HG03469 (cell line): ENCODE results near the gene WDR17.

Experiments used
- ATAC-seq: cut with Tn5 transposase; IDR thresholded peaks from one replicate; pipeline ENCODE4 v1.9.1; 2021; ENCODE audit warnings: mild to moderate bottlenecking, moderate library complexity, moderate number of reproducible peaks; ENCODE audit not compliant: unreplicated experiment

The WDR17 gene

GRCh38 chr4:176065435-176066291, at the start of gene WDR17:
WDR17 (plus strand) TSS chr4:176065841; CDS start chr4:176111581, 45,740 bp downstream.
- peak; percentile 100 for ATAC-seq

GRCh38 chr4:176016601-176017000, 49.0 kb upstream of the WDR17 start:
- ATAC-seq, result no peak

GRCh38 chr4:176020481-176021085, 45.1 kb upstream of the WDR17 start:
- ATAC-seq, result no peak

- no peak for ATAC-seq
These were observed 35.2 kb upstream of the WDR17 start for GRCh38 chr4:176030391-176030790.

- ATAC-seq, result no peak
These were observed 33.7 kb upstream of the WDR17 start for GRCh38 chr4:176031922-176032321.

- ATAC-seq, result no peak
These were observed 33.2 kb upstream of the WDR17 start for GRCh38 chr4:176032454-176032853.

- ATAC-seq, result no peak
These were observed 31.1 kb upstream of the WDR17 start for GRCh38 chr4:176034499-176034898.

GRCh38 chr4:176034936-176035335, 30.7 kb upstream of the WDR17 start:
- ATAC-seq, result no peak

GRCh38 chr4:176036585-176037205, 28.9 kb upstream of the WDR17 start:
- ATAC-seq, result peak; percentile 63

GRCh38 chr4:176038789-176039188, 26.9 kb upstream of the WDR17 start:
- ATAC-seq, result no peak

- ATAC-seq, result no peak
These were observed 23.4 kb upstream of the WDR17 start for GRCh38 chr4:176042195-176042594.

- no peak for ATAC-seq
These were observed 21.6 kb upstream of the WDR17 start for GRCh38 chr4:176043838-176044588.

- no peak for ATAC-seq
These were observed 21.1 kb upstream of the WDR17 start for GRCh38 chr4:176044589-176044951.

GRCh38 chr4:176048631-176049030, 17.0 kb upstream of the WDR17 start:
- ATAC-seq, result no peak

GRCh38 chr4:176052744-176053143, 12.9 kb upstream of the WDR17 start:
- ATAC-seq, result peak; percentile 100

- ATAC-seq, result no peak
These were observed 11.9 kb upstream of the WDR17 start for GRCh38 chr4:176053785-176054184.

GRCh38 chr4:176054942-176055341, 10.7 kb upstream of the WDR17 start:
- ATAC-seq, result no peak

- no peak for ATAC-seq
These were observed 1.9 kb upstream of the WDR17 start for GRCh38 chr4:176063718-176064117.

GRCh38 chr4:176064539-176064938, 1.1 kb upstream of the WDR17 start:
- ATAC-seq, result no peak

- no peak for ATAC-seq
These were observed 1.1 kb downstream of the WDR17 start for GRCh38 chr4:176066757-176067156.

- ATAC-seq, result no peak
These were observed 11.9 kb downstream of the WDR17 start for GRCh38 chr4:176077561-176077960.
